BLaER1 (cell line): Measurements from ENCODE around the gene MAN1B1.
"Not testable (repeated sequence)": the region's sequence is repeated elsewhere in the genome, so short reads cannot be mapped to it uniquely, and the experiment has no call there.

Experiments
- H3K27ac ChIP-seq: shearing (Covaris generic); formaldehyde crosslinking; 2 replicates; pipeline ENCODE4 v1.8.1; 2022
- H3K27me3 ChIP-seq: shearing (Covaris generic); formaldehyde crosslinking; 2 replicates; pipeline ENCODE4 v1.8.1; 2022
- H3K36me3 ChIP-seq: shearing (Covaris generic); formaldehyde crosslinking; 2 replicates; pipeline ENCODE4 v1.8.1; 2022
- H3K4me1 ChIP-seq: shearing (Covaris generic); formaldehyde crosslinking; 2 replicates; pipeline ENCODE4 v1.8.1; 2022
- H3K4me2 ChIP-seq: shearing (Covaris generic); formaldehyde crosslinking; 2 replicates; pipeline ENCODE4 v1.8.1; 2022
- H3K4me3 ChIP-seq: shearing (Covaris generic); formaldehyde crosslinking; 2 replicates; pipeline ENCODE4 v1.8.1; 2022
- H3K9ac ChIP-seq: shearing (Covaris generic); formaldehyde crosslinking; 2 replicates; pipeline ENCODE4 v1.8.1; 2022
- H3K9me3 ChIP-seq: shearing (Covaris generic); formaldehyde crosslinking; 2 replicates; pipeline ENCODE4 v1.8.1; 2022
- H4K20me1 ChIP-seq: shearing (Covaris generic); formaldehyde crosslinking; 2 replicates; pipeline ENCODE4 v1.8.1; 2022
- Cebpa-rat ChIP-seq: shearing (Covaris generic); IDR thresholded peaks from 2 replicates; pipeline ENCODE4 v1.8.1; 2022

Gene MAN1B1

GRCh38 chr9:137115394-137116026 lies 28.7 kb downstream of the MAN1B1 start:
- peak overlapping the region; percentile 85 for H3K9ac ChIP-seq
- H3K36me3 ChIP-seq, result peaks cover 30% of the 10 kb centered on the region
- peak overlapping the region; percentile 88 for H3K27ac ChIP-seq
- TF ChIP-seq Cebpa-rat, result no peak
- H4K20me1 ChIP-seq, result peaks cover 30% of the 10 kb centered on the region
- no peaks in the 10 kb centered on the region for H3K9me3 ChIP-seq
- peak overlapping the region; percentile 76 for H3K4me3 ChIP-seq
- peak overlapping the region; percentile 100 for H3K4me2 ChIP-seq
- peaks cover 72% of the 10 kb centered on the region for H3K4me1 ChIP-seq
- no peaks in the 10 kb centered on the region for H3K27me3 ChIP-seq

DNA sequence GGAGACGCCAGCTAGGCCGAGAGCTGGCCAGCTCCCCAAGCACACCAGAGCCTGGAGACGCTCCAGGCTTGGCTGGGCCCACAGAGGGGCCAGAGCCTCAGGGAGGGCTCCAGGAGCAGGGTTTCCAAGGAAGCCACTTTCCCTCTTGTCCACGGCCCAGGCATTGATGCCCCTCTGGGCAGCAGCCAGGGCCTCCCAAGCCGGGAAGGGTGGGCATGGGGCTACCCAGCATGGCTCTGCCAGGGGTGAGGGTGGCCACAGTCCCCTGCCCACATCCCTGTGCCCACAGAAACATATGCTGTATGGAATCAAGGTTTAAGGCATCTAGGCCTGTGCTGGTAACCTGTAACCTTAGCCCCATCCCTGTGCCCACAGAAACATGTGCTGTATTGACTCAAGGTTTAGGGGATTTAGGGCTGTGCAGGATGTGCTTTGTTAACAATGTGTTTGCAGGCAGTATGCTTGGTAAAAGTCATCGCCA lies 29.3 kb downstream of the MAN1B1 start:
- peaks cover 24% of the 10 kb centered on the region for H4K20me1 ChIP-seq
- H3K4me3 ChIP-seq, result peak overlapping the region; percentile 76; the same call in 1 of the 2 replicates
- peak overlapping the region; percentile 100 for H3K4me2 ChIP-seq
- H3K4me1 ChIP-seq, result peaks cover 78% of the 10 kb centered on the region
- no peaks in the 10 kb centered on the region for H3K9me3 ChIP-seq
- no peaks in the 10 kb centered on the region for H3K27me3 ChIP-seq
- H3K9ac ChIP-seq, result peak overlapping the region; percentile 85
- peaks cover 24% of the 10 kb centered on the region for H3K36me3 ChIP-seq
- TF ChIP-seq Cebpa-rat, result no peak
- peak overlapping the region; percentile 88 for H3K27ac ChIP-seq

DNA sequence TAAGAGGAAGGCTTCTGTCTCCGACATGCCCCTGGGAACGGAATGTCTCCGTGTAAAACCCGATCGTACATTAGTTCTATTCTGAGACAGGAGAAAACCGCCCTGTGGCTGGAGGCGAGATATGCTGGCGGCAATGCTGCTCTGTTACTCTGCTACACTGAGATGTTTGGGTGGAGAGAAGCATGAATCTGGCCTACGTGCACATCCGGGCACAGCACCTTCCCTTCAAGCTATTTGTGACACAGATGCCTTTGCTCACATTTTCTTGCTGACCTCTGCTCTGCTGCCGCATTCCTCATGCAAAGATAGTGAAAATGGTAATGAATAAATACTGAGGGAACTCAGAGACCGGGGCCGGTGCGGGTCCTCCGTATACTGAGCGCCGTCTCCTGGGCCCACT lies 29.9 kb downstream of the MAN1B1 start:
- H3K36me3 ChIP-seq, result peaks cover 17% of the 10 kb centered on the region
- peak overlapping the region; percentile 100 for H3K4me2 ChIP-seq
- H3K4me1 ChIP-seq, result peaks cover 81% of the 10 kb centered on the region
- H3K27ac ChIP-seq, result peak overlapping the region; percentile 88
- no peak for TF ChIP-seq Cebpa-rat
- H3K9ac ChIP-seq, result peak overlapping the region; percentile 85
- no peaks in the 10 kb centered on the region for H3K27me3 ChIP-seq
- H3K9me3 ChIP-seq, result no peaks in the 10 kb centered on the region
- no peak overlapping the region for H3K4me3 ChIP-seq
- H4K20me1 ChIP-seq, result peaks cover 18% of the 10 kb centered on the region

DNA sequence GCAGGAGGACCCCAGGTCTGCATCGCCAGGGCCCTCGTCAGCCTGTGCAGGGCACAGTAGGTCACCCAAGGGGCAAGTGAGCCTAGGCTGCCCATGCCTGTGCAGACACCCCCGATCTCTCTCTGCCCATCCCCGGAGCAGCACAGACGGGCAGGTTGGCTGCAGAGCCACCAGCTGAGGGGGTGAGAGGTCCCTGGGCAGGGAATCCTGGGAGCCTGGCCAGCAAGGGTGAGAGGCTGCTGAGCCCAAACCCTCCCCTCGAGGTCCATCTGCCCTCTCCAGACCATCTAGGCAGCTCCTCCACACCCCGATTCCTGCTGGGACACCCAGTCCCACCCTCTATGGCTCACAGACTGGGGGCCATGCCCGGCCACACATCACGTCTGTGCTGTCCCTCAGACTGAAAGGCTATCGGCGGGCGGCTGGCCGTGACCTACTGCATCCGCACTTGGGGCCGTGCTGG lies 30.5 kb downstream of the MAN1B1 start:
- peak overlapping the region; percentile 100 for H3K4me2 ChIP-seq
- H3K4me3 ChIP-seq, result no peak overlapping the region
- peaks cover 12% of the 10 kb centered on the region for H4K20me1 ChIP-seq
- TF ChIP-seq Cebpa-rat, result no peak
- peaks cover 12% of the 10 kb centered on the region for H3K36me3 ChIP-seq
- peaks cover 86% of the 10 kb centered on the region for H3K4me1 ChIP-seq
- H3K27ac ChIP-seq, result peak overlapping the region; percentile 88
- peak overlapping the region; percentile 85 for H3K9ac ChIP-seq
- H3K9me3 ChIP-seq, result no peaks in the 10 kb centered on the region
- no peaks in the 10 kb centered on the region for H3K27me3 ChIP-seq

DNA sequence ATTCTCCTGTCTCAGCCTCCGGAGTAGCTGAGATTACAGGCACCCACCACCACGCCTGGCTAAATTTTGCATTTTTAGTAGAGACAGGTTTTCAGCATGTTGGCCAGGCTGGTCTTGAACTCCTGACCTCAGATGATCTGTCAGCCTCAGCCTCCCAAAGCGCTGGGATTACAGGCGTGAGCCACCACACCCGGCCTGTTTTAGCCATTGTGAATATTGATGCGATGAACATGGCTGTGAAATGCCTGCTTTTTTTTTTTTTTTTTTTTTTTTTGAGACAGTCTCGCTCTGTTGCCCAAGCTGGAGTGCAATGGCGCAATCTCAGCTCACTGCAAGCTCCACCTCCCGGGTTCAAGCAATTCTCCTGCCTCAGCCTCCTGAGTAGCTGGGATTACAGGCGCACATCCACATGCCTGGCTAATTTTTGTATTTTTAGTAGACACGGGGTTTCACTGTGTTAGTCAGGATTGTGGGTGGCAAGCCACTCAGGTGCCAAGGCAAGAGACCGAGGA lies 31.4 kb downstream of the MAN1B1 start:
- Histone ChIP-seq H3K4me2 (peak overlapping the region; percentile 100), H3K4me1 (peaks cover 86% of the 10 kb centered on the region), H3K27ac (peak overlapping the region; percentile 88), H3K9ac (0 out of 2 replicates have a peak overlapping the region, but pooled peaks have one; percentile 85)
- TF ChIP-seq Cebpa-rat, result peak; percentile 89; the same call in 1 of the 2 replicates
- not testable (repeated sequence) for H3K36me3 ChIP-seq, H3K9me3 ChIP-seq, H4K20me1 ChIP-seq, H3K27me3 ChIP-seq, H3K4me3 ChIP-seq

GRCh38 chr9:137121927-137122795 lies 35.4 kb downstream of the MAN1B1 start:
- H3K36me3 ChIP-seq, H4K20me1 ChIP-seq, H3K27me3 ChIP-seq, H3K9me3 ChIP-seq: not testable (repeated sequence)
- Histone ChIP-seq H3K27ac (peak overlapping the region; percentile 62), H3K4me2 (peak overlapping the region; percentile 90), H3K9ac (peak overlapping the region; percentile 59; the same call in 1 of the 2 replicates), H3K4me1 (peaks cover 95% of the 10 kb centered on the region), H3K4me3 (peak overlapping the region; percentile 6; the same call in 1 of the 2 replicates)

DNA sequence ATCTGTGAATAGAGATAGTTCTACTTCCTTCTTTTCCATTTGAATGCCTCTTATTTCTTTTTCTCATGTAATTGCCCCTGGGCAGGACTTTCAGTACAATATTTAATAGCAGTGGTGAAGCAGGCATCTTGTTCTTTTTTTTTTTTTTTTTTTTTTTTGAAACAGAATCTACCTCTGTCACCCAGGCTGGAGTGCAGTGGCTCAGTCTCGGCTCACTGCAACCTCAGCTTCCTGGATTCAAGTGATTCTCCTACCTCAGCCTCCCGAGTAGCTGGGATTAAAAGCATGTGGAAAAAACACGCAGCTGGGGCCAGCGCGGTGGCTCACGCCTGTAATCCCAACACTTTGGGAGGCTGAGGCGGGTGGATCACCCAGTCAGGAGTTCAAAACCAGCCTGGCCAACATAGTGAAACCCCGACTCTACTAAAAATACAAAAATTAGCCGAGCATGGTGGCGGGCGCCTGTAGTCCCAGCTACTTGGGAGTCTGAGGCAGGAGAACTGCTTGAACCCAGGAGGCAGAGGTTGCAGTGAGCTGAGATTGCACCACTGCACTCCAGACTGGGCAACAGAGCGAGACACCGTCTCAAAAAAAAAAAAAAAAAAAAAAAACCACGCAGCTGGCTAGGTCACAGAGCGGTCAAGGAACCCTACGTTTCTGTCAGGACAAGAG lies 36.1 kb downstream of the MAN1B1 start:
- H3K36me3 ChIP-seq, H3K27me3 ChIP-seq, H4K20me1 ChIP-seq, H3K9me3 ChIP-seq: not testable (repeated sequence)
- Histone ChIP-seq H3K9ac (peak overlapping the region; percentile 18; the same call in 1 of the 2 replicates), H3K4me1 (peaks cover 95% of the 10 kb centered on the region), H3K27ac (peak overlapping the region; percentile 62), H3K4me3 (peak overlapping the region; percentile 33; the same call in 1 of the 2 replicates), H3K4me2 (peak overlapping the region; percentile 90)
- TF ChIP-seq Cebpa-rat, result 0 out of 2 replicates have a peak, but pooled peaks have one; percentile 17

DNA sequence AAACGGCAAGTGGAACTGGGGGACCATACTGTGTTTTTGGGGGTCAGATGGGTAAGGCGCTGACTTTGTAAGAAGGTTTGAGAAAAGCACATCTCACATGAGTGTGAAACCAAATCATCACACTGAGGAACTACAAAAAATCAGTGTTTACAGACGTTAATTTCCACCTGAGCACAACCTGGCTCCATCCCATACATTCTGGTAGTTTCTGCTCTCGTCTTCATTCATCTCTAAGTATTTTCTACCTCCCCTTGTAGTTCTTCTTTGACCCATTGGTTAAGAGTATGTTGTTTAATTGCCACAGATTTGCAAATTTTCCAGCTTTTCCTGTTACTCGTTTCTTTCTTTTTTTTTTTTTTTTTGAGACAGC lies 36.7 kb downstream of the MAN1B1 start:
- H3K9ac ChIP-seq, result 0 out of 2 replicates have a peak overlapping the region, but pooled peaks have one; percentile 18

DNA sequence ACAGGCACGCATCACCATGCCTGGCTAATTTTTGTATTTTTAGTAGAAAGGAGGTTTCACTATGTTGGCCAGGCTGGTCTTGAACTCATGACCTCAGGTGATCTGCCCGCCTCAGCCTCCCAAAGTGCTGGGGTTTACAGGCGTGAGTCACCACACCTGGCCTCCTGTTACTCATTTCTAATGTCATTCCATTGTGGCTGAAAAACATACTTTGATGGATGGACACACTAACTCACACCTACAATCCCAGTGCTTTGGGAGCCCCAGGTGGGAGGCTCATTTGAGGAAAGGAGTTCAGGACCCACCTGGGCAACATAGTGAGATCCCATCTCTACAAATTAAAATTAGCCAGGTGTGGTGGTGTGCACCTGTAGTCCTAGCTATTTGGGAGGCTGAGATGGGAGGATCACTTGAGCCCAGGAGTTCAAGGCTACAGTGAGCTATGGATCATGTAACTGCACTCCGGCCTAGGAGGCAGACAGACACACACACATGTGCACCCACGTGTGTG lies 37.2 kb downstream of the MAN1B1 start:
- H3K4me2 ChIP-seq, result peak overlapping the region; percentile 90
- not testable (repeated sequence) for H3K36me3 ChIP-seq, H3K9me3 ChIP-seq, H3K4me3 ChIP-seq, H3K27me3 ChIP-seq, H4K20me1 ChIP-seq, H3K9ac ChIP-seq
- H3K27ac ChIP-seq, result peak overlapping the region; percentile 62
- peaks cover 93% of the 10 kb centered on the region for H3K4me1 ChIP-seq

More for the DNA sequence above, 36.7 kb downstream of the MAN1B1 start:
- no peak overlapping the region for H3K4me3 ChIP-seq
- TF ChIP-seq Cebpa-rat, result no peak
- no peaks in the 10 kb centered on the region for H3K36me3 ChIP-seq
- peak overlapping the region; percentile 90 for H3K4me2 ChIP-seq
- peak overlapping the region; percentile 62 for H3K27ac ChIP-seq
- H3K9me3 ChIP-seq, result no peaks in the 10 kb centered on the region
- peaks cover 95% of the 10 kb centered on the region for H3K4me1 ChIP-seq
- no peaks in the 10 kb centered on the region for H4K20me1 ChIP-seq
- no peaks in the 10 kb centered on the region for H3K27me3 ChIP-seq
